ENCODE results near the gene DRC7.

DRC7 gene

GRCh38 chr16:57763285-57764005, 68.8 kb downstream of the DRC7 start:
- 92 to 93% methylated on average over 14 of the region's 14 CpGs for WGBS, 2 experiments
- Histone ChIP-seq H3K27me3 (ENCODE audit: control insufficient read depth, insufficient read depth, low read length, poor library complexity, severe bottlenecking) (no peaks in the 10 kb centered on the region), H3K36me3 (ENCODE audit: control insufficient read depth, insufficient read depth, low read length) (no peaks in the 10 kb centered on the region), H3K4me1 (ENCODE audit: control insufficient read depth, insufficient read depth, low read length) (peaks cover 5% of the 10 kb centered on the region), H3K9me3 (ENCODE audit: control insufficient read depth, low read length) (no peaks in the 10 kb centered on the region), H3K4me3 (ENCODE audit: insufficient read depth, low read depth, low read length) (no peak overlapping the region), H3K27ac (ENCODE audit: insufficient read depth, low read depth, low read length, poor library complexity, severe bottlenecking) (no peak overlapping the region)

- 95 to 96% methylated on average over 9 of the region's 9 CpGs for WGBS, 2 experiments
- Histone ChIP-seq H3K4me3 (ENCODE audit: insufficient read depth, low read depth, low read length) (no peak overlapping the region), H3K4me1 (ENCODE audit: control insufficient read depth, insufficient read depth, low read length) (peaks cover 5% of the 10 kb centered on the region), H3K27me3 (ENCODE audit: control insufficient read depth, insufficient read depth, low read length, poor library complexity, severe bottlenecking) (no peaks in the 10 kb centered on the region), H3K9me3 (ENCODE audit: control insufficient read depth, low read length) (no peaks in the 10 kb centered on the region), H3K27ac (ENCODE audit: insufficient read depth, low read depth, low read length, poor library complexity, severe bottlenecking) (no peak overlapping the region), H3K36me3 (ENCODE audit: control insufficient read depth, insufficient read depth, low read length) (no peaks in the 10 kb centered on the region)
Measured at GRCh38 chr16:57764006-57764340, 69.4 kb downstream of the DRC7 start.

GRCh38 chr16:57764341-57765159, 69.9 kb downstream of the DRC7 start:
- Histone ChIP-seq H3K4me3 (ENCODE audit: insufficient read depth, low read depth, low read length) (no peak overlapping the region), H3K36me3 (ENCODE audit: control insufficient read depth, insufficient read depth, low read length) (no peaks in the 10 kb centered on the region), H3K9me3 (ENCODE audit: control insufficient read depth, low read length) (no peaks in the 10 kb centered on the region), H3K27ac (ENCODE audit: insufficient read depth, low read depth, low read length, poor library complexity, severe bottlenecking) (no peak overlapping the region), H3K4me1 (ENCODE audit: control insufficient read depth, insufficient read depth, low read length) (peaks cover 5% of the 10 kb centered on the region), H3K27me3 (ENCODE audit: control insufficient read depth, insufficient read depth, low read length, poor library complexity, severe bottlenecking) (no peaks in the 10 kb centered on the region)
- 88 to 89% methylated on average over 6 of the region's 6 CpGs for WGBS, 2 experiments

- Histone ChIP-seq H3K27me3 (ENCODE audit: control insufficient read depth, insufficient read depth, low read length, poor library complexity, severe bottlenecking) (no peaks in the 10 kb centered on the region), H3K4me3 (ENCODE audit: insufficient read depth, low read depth, low read length) (no peak overlapping the region), H3K4me1 (ENCODE audit: control insufficient read depth, insufficient read depth, low read length) (peaks cover 5% of the 10 kb centered on the region), H3K9me3 (ENCODE audit: control insufficient read depth, low read length) (no peaks in the 10 kb centered on the region), H3K36me3 (ENCODE audit: control insufficient read depth, insufficient read depth, low read length) (no peaks in the 10 kb centered on the region), H3K27ac (ENCODE audit: insufficient read depth, low read depth, low read length, poor library complexity, severe bottlenecking) (no peak overlapping the region)
- WGBS, 2 experiments: 91% methylated on average over 17 of the region's 17 CpGs
Measured at GRCh38 chr16:57765160-57765728, 70.6 kb downstream of the DRC7 start.

- Histone ChIP-seq H3K27ac (ENCODE audit: insufficient read depth, low read depth, low read length, poor library complexity, severe bottlenecking) (no peak overlapping the region), H3K4me3 (ENCODE audit: insufficient read depth, low read depth, low read length) (no peak overlapping the region), H3K36me3 (ENCODE audit: control insufficient read depth, insufficient read depth, low read length) (no peaks in the 10 kb centered on the region), H3K9me3 (ENCODE audit: control insufficient read depth, low read length) (no peaks in the 10 kb centered on the region), H3K4me1 (ENCODE audit: control insufficient read depth, insufficient read depth, low read length) (peaks cover 5% of the 10 kb centered on the region), H3K27me3 (ENCODE audit: control insufficient read depth, insufficient read depth, low read length, poor library complexity, severe bottlenecking) (no peaks in the 10 kb centered on the region)
- 94 to 95% methylated on average over 15 of the region's 15 CpGs for WGBS, 2 experiments
Measured at GRCh38 chr16:57766714-57767348, 72.2 kb downstream of the DRC7 start.

- 93 to 95% methylated on average over 22 of the region's 22 CpGs for WGBS, 2 experiments
- H3K36me3 ChIP-seq (ENCODE audit: control insufficient read depth, insufficient read depth, low read length): no peaks in the 10 kb centered on the region
Measured at GRCh38 chr16:57769541-57770145, 75.0 kb downstream of the DRC7 start.

GRCh38 chr16:57770361-57770760, 75.8 kb downstream of the DRC7 start:
- no peaks in the 10 kb centered on the region for H3K4me1 ChIP-seq (ENCODE audit: control insufficient read depth, insufficient read depth, low read length)
- H3K9me3 ChIP-seq (ENCODE audit: control insufficient read depth, low read length): no peaks in the 10 kb centered on the region
- no peaks in the 10 kb centered on the region for H3K27me3 ChIP-seq (ENCODE audit: control insufficient read depth, insufficient read depth, low read length, poor library complexity, severe bottlenecking)
- WGBS, 2 experiments: 94 to 96% methylated on average over 15 of the region's 15 CpGs
- no peak overlapping the region for H3K27ac ChIP-seq (ENCODE audit: insufficient read depth, low read depth, low read length, poor library complexity, severe bottlenecking)
- no peak overlapping the region for H3K4me3 ChIP-seq (ENCODE audit: insufficient read depth, low read depth, low read length)
- H3K36me3 ChIP-seq (ENCODE audit: control insufficient read depth, insufficient read depth, low read length): no peaks in the 10 kb centered on the region

More at GRCh38 chr16:57769541-57770145, 75.0 kb downstream of the DRC7 start:
- Histone ChIP-seq H3K4me3 (ENCODE audit: insufficient read depth, low read depth, low read length) (no peak overlapping the region), H3K27ac (ENCODE audit: insufficient read depth, low read depth, low read length, poor library complexity, severe bottlenecking) (no peak overlapping the region), H3K27me3 (ENCODE audit: control insufficient read depth, insufficient read depth, low read length, poor library complexity, severe bottlenecking) (no peaks in the 10 kb centered on the region), H3K4me1 (ENCODE audit: control insufficient read depth, insufficient read depth, low read length) (no peaks in the 10 kb centered on the region), H3K9me3 (ENCODE audit: control insufficient read depth, low read length) (no peaks in the 10 kb centered on the region)

GRCh38 chr16:57771141-57771785, 76.7 kb downstream of the DRC7 start:
- H3K4me3 ChIP-seq (ENCODE audit: insufficient read depth, low read depth, low read length): no peak overlapping the region
- H3K4me1 ChIP-seq (ENCODE audit: control insufficient read depth, insufficient read depth, low read length): no peaks in the 10 kb centered on the region
- no peaks in the 10 kb centered on the region for H3K27me3 ChIP-seq (ENCODE audit: control insufficient read depth, insufficient read depth, low read length, poor library complexity, severe bottlenecking)
- no peaks in the 10 kb centered on the region for H3K36me3 ChIP-seq (ENCODE audit: control insufficient read depth, insufficient read depth, low read length)
- WGBS, 2 experiments: 93 to 94% methylated on average over 26 of the region's 26 CpGs
- no peaks in the 10 kb centered on the region for H3K9me3 ChIP-seq (ENCODE audit: control insufficient read depth, low read length)
- H3K27ac ChIP-seq (ENCODE audit: insufficient read depth, low read depth, low read length, poor library complexity, severe bottlenecking): no peak overlapping the region

- Histone ChIP-seq H3K27me3 (ENCODE audit: control insufficient read depth, insufficient read depth, low read length, poor library complexity, severe bottlenecking) (no peaks in the 10 kb centered on the region), H3K4me1 (ENCODE audit: control insufficient read depth, insufficient read depth, low read length) (no peaks in the 10 kb centered on the region), H3K4me3 (ENCODE audit: insufficient read depth, low read depth, low read length) (no peak overlapping the region), H3K9me3 (ENCODE audit: control insufficient read depth, low read length) (no peaks in the 10 kb centered on the region), H3K27ac (ENCODE audit: insufficient read depth, low read depth, low read length, poor library complexity, severe bottlenecking) (no peak overlapping the region), H3K36me3 (ENCODE audit: control insufficient read depth, insufficient read depth, low read length) (no peaks in the 10 kb centered on the region)
- 91 to 92% methylated on average over 11 of the region's 11 CpGs for WGBS, 2 experiments
Measured at GRCh38 chr16:57773019-57773418, 78.4 kb downstream of the DRC7 start.

Data from ectodermal cell (in vitro differentiated cells).